ENCODE data around the gene FUS.

DNA sequence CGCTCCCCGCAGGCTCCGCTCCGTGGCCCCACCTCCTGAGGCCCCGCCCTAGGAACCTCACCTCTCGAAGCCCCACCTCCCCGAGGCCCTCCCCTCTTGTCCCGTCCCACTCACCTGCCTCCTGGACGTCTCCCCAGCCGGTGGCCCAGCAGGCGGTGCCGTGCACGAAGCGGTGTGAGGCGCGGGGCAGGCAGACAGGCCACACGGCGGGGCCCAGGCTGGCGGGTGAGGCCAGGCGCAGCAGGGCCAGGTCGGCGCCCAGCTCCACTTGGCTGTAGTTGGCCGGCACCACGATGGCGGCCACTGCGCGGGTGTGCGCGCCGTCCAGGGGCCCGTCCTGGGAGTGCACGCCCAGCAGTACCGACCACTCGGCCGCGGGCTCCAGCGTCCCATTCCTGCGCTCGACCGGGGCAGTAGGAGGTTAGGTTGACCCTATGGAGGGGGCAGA, 31.6 kb upstream of the FUS start:
- TF ChIP-seq EZH2 (IDR thresholded peaks at IDR 0.05; ENCODE audit: low read length, missing control alignments), result no peak
- TF ChIP-seq CTCF (conservative IDR thresholded peaks at IDR 0.05 in 1 of 2, IDR thresholded peaks at IDR 0.05 in 1 of 2; ENCODE audit: low read depth in 1 of 2, low read length in 2 of 2), result no peak
